Measurements from ENCODE around the gene PDE3B.
"Not testable (repeated sequence)": the region's sequence is repeated elsewhere in the genome, so short reads cannot be mapped to it uniquely, and the experiment has no call there.

PDE3B gene

DNA sequence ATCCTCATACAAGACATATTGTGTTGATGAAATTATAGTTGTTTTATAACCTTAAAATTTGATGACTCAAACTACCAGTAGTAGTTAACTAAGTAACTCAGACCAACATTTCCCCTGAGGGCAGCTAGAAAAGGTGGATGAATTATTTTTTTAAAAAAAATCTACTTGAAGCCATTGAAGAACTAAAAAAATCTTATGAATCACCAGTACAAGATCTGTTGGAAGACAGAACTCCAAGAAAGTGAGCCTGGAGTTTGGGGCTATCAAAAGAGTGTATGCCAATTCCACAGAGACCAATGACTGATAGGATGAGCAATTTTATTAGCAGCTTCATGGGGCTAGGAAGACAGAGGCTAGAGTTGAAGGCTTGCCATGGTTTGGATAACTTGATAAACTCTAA is 176.0 kb downstream of the PDE3B start:
- DNase-seq = no peak

DNA sequence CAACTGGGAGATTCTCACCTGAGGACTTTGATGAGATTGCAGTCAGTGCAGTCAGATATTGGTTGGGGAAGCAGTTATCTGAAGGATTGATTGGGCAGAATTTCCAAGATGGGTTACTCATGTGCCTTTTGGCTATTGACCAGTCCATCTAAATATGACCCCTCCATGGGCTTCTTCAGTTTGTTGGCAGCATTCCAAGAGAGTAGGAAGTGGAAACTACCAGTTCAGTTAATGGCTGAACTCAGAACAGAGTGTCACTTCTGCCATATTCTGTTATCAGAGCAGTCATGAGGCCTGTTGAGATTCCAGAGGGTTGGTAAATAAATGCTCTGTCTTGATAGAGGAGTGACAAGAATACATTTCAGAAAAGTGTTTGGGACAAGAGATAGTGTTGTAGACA is 177.4 kb downstream of the PDE3B start:
- DNase-seq = no peak

DNA sequence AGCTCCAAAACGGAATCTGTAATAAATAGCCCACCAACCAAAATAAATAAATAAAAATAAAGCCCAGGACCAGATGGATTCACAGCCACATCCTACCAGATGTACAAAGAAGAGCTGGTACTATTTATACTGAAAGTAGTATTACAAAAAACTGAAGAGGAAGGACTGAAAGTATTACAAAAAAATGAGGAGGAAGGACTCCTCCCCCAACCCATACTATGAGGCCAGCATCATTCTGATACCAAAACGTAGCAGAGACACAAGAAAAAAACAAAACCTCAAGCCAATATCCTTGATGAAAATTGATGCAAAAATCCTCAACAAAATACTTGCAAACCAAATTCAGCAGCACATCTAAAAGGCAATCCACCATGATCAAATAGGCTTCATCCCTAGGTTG is 183.0 kb downstream of the PDE3B start:
- no peak for DNase-seq

DNA sequence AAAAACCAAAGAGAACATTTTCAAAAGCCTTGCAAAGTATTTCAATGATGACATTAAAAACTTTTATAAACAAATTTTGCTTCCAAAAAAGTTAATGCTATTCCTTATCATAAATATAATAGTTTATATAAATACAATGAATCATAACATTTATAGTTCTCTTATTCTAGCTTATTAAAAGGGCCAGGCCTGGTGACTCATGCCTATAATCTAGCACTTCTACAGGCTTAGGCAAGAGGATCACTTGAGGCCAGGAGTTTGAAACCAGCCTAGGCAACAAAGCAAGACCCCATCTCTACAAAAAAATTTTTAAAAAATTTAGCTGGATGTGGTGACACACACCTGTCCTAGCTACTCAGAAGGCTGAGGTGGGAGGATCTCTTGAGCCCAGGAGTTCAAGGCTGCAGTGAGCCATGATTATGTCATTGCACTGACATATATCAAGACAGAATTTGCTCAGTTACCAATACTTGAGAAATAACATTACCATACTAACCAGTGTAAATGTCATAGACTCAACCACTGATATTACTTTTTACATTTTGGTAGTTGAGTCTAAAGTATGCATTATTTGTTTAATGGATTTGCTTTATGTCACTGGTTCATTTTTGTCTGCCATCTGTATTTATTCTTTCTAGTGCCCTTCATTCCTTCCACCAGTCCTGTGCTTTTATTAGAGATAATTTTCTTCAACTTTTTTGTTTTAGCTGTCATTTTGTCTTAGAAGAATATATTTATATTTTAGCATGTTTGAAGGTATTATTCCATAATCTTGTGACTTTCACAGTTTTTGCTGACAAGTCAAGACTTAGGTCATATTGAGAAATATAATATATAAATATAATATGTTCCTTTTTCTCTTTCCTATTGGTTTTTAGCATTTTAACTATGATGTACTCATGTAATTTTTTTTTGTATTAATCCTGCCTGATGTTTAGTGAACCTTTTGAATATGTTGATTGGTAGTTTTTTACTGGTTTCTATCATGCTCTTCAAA is 192.2 kb downstream of the PDE3B start:
- DNase-seq = no peak

DNA sequence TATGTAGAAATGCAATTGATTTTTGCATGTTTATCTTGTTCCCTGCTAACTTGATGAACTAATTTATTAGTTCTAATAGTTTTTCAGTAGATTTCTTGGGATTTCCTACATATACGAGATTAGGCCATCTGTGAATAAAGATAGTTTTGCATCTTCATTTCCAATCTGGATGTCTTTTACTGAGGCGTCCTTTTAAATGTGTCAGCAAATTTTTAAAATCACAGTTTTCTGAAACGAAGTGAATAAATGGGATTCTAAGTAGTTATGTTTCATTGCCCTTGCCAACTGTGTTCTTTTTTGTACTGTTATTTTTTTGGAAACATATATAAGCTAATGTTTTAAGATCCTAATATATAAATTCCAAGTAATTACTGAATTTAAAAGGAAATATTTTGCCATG is 198.4 kb downstream of the PDE3B start:
- no peak for DNase-seq

DNA sequence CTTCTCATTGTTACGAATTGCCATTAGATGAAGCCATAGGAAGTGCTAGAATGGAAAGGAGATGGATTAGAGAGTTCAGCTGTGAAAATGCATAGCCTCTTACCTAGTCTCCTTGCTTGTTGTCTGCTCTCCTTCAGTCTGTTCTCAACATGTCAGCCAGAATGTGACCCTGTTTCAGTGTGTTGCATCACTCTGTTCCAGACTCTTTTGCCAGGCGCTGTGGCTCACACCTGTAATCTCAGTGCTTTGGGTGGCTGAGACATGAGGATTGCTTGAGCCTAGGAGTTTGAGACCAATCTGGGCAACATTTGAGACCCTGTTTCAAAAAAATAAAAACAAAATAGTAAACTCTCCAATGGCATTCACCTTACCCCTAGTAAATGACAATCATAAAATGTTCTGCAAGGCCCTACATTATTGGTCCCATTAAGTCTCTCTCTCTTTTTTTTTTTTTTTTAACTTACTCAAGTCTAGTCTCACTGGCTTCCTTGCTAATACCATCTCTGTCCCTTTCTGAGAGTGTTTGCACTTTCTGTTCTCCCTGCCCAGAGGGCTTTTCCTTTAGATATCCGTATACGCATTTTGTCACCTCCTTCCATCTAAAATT is 209.1 kb downstream of the PDE3B start:
- DNase-seq = no peak

DNA sequence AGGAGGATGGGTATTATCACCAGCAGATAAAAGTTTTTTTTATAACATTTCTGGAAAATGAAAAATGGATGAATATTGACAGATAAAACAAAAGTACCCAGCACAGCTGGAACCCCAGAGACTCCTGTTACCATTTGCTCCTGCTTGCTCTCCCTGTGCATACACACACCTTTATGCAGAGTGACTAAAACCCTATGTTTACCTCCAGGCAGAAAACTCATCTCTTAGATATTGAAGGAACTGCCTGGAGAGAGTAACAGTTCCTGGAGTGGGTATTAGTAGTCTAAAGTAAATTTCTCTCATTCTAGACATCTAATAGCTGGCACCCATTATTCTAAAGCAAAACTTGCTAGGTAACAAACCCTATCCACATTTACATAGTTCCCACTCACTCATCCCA is 210.5 kb downstream of the PDE3B start:
- no peak for DNase-seq

DNA sequence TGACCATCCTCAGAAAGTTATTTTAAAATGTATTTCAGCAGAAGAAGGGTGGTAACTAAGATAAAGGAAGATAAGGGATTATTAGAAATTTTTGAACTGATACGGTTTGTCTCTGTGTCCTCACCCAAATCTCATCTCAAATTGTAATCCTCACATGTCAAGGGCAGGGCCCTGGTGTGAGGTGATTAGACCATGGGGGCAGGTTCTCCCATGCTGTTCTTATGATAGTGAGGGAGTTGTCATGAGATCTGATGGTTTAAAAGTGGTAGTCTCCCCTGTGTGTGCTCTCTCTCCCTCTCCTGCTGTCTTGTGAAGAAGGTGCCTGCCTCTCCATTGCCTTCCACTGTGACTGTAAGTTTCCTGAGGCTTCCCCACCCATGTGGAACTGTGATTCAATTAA is 212.3 kb downstream of the PDE3B start:
- no peak for DNase-seq

DNA sequence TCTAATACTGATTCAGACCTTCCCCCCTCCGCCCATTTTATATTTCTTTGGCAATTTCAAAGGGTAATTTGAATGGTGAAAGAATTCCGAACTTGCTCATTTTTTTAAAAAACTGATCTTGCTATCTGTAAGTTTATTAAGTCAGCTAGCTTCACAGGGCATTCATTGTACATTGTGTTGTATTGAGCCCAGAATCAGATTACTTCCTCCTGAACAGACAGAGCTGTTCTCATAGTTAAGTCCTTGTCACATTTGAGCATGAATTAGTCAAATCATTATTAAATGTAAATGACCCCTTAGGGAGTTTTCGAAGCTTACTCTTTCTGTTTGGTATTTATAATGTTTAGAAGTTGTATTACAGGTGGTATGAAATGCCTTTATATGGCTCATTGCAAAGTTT is 214.0 kb downstream of the PDE3B start:
- DNase-seq = no peak

DNA sequence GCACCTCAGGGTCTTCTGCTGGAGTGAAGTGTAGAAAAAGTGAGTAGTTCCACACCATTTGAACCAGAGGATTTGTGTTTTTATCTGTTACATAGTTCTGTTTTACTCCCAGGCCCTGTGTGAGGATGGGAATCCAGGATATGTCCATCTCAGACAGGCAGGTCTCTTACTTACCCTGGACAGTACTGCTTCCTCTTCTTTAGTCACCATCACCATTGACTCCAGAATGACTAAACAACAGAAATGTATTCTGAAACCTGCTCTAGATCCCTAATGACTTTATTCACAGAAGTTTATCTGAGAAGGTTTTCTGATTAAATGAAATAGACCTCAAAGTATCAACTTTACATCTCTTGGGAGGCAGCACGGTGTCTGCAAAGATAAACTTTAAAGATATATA is 214.8 kb downstream of the PDE3B start:
- no peak for DNase-seq

DNA sequence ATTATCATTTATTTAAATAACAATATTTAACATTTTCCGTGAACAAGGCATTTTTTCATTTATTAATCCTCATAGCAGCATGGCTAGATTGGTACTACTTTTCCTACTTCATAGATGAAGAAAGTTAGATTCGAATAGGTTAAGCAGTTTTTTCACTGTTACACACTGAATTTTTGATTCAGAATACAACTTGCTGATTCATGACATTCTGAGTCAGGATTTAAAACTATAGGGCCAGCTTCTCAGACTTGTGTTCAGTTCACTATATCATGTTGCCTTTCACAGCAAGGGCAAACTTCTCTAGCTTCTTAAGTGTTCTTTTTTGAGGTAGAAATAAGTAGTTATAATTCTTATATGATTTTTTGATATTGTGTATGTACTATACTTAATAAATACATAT is 216.9 kb downstream of the PDE3B start:
- no peak for DNase-seq

DNA sequence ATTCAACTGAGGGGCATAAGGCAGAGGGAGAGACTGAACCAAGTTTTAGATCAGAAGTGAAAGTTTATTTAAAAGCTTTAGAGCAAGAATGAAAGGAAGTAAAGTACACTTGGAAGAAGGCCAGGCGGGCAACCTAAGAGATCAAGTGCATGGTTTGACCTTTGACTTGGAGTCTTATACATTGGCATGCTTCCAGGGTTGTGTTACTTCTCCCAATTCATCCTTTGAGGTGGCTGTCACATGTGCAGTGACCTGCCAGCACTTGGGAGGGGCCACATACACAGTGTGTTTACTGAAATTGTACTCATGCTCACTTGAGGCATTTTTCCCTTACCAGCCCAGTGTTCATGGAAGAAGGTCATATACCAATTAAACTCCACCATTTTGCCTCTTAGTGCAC is 218.1 kb downstream of the PDE3B start:
- no peak for DNase-seq

DNA sequence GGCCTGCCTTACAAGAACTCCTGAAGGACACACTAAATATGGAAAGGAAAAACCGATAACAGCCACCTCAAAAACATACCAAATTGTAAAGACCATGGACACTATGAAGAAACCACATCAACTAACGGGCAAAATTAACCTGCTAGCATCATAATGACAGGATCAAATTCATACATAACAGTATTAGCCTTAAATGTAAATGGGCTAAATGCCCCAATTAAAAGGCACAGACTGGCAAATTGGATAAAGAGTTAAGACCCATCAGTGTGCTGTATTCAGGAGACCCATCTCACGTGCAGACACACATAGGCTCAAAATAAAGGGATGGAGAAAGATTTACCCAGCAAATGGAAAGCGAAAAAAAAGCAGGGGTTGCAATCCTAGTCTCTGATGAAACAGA is 220.2 kb downstream of the PDE3B start:
- DNase-seq = not testable (repeated sequence)

DNA sequence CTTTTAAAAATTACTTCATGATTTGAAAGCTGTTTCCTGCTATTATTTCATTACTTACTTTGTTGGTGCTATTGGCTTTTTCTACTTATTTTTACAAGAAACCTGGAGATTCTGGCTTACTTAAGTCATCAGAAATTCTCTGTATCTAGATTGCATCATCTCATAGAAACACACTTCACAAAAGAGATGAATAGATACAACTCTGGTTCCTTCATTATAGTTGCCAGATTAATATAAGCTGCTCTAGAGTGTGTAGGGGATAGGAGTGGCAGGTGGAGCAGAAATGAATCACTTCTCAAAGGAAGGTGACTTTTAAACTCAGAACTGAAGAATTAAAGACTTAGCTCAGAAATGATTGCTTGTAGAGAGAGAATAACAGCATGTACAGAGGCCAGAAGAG is 228.4 kb downstream of the PDE3B start:
- DNase-seq = no peak

DNA sequence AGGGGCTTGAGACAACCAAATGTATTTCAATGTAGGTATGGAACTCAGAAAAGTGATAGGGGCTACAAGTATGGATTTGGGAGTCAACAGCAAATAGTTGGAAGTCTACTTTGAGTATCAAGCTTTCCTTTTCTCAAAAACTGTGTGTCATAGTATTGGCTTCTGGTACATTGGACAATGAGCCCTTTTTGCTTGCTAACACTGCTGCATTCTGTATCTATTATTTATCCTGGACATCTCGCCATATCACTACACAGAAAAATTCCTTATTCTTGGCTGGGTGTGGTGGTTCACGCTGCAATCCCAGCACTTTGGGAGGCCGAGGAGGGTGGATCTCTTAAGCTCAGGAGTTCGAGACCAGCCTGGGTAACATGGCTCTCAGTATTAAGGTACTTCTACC is 230.0 kb downstream of the PDE3B start:
- DNase-seq = no peak

DNA sequence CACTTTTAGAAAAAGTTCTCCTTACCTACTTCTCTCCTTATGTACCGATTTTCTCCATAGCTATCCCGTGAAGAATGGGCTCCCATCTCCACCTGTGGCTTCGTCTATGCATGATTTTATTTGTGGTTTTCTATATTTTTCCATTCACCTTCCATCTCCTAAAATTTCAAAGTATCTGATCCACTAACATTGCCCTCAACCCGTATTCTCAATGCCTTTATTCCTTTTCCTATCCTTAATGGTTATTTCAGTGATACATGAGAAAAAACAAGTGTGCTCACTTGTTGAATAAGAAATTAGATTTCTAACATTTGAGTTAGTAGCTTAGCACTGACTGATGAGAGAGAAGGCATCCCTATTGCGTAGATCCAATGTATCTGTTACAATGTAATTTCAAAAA is 231.6 kb downstream of the PDE3B start:
- no peak for DNase-seq

DNA sequence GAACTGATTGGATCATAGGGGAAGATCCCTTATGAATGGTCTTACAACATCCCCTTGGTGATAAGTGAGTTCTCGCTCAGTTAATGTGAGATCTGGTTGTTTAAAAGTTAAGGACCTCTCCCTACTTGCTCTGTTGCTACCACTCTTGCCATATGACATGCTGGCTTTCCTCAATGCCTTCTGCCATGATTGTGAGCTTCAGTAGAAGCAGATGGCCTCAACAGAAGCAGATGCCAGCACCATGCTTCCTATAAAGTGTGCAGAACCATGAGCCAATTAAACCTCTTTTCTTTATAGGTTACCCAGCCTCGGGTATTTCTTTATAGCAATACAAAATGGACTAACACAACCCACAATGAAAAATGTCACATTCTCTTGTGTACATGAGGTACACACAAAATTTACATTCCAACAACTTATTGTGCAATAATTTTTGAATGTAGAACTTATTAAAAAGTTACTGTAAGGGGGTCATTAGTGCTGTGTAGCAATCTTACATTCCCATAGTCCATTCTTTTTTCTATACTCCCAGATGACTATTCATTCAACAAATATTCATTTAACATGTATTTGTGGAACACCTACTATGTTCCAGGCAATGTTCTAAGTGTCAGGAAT is 238.1 kb downstream of the PDE3B start:
- DNase-seq = no peak

DNA sequence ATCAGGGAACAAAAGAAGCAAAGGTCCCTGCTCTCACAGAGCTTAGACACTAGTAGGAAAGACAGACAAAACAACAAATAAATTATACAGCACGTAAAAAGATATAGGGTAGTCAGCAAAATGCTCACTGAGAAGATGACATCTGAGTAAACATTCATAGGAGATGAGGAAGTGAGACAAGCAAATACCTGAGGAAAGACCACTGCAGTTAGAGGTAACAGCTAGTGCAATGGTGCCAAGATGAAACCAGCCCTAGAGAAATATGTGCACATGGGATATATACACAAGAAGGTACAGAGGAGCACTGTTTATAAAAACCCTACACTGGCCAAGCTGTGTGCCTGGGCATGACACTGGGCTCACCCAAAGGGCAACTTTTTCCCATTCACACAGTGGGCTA is 238.6 kb downstream of the PDE3B start:
- DNase-seq = no peak

DNA sequence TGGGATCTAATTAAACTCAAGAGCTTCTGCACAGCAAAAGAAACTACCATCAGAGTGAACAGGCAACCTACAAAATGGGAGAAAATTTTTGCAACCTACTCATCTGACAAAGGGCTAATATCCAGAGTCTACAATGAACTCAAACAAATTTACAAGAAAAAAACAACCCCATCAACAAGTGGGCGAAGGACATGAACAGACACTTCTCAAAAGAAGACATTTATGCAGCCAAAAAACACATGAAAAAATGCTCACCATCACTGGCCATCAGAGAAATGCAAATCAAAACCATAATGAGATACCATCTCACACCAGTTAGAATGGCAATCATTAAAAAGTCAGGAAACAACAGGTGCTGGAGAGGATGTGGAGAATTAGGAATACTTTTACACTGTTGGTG is 240.1 kb downstream of the PDE3B start:
- DNase-seq = not testable (repeated sequence)

DNA sequence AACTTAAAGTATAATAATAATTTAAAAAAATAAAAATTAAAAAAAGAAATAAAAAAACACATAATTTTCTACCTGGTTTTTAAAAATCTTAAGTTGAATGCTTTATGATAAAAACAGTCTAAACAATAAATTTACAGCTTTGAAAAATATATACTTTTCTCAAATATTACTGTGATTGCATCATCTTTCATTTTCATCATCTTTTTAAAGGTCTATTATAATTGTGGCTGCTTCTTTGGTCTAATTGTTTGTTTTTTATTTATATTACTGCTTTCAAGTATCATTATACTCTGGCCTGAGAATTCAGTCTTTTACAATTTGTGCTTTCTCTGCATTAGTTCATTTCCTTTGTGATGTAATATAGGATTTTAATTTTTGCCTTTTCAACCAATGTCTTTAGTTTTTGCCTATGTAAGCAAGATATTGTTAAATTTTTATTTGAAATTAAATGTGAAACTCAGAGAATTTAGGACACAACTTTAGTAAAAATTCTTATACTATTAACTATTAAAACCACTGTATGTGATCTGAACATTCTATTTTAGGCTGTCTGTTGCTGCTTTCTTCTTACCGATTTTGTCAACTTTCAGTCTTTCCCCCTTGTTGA is 241.2 kb downstream of the PDE3B start:
- no peak for DNase-seq

DNA sequence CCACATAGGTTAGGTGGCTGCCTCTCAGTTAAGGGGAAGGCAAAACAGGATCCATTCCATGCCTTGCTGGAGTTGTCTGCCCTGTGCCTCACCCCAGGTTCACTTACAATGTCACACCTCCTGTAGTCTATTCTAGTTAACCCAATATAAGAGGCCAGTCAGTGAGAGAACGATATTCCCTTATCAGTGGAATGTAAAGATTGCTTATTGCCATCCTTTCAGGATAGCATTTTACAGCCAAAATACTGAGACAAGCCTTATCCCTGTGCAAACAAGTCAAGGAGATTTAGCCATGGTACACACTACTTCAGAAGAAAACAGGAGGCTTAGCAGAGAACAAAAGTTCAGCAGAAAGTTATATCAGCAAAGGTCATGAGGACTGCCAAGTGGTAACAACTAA is 242.9 kb downstream of the PDE3B start:
- DNase-seq = no peak

DNA sequence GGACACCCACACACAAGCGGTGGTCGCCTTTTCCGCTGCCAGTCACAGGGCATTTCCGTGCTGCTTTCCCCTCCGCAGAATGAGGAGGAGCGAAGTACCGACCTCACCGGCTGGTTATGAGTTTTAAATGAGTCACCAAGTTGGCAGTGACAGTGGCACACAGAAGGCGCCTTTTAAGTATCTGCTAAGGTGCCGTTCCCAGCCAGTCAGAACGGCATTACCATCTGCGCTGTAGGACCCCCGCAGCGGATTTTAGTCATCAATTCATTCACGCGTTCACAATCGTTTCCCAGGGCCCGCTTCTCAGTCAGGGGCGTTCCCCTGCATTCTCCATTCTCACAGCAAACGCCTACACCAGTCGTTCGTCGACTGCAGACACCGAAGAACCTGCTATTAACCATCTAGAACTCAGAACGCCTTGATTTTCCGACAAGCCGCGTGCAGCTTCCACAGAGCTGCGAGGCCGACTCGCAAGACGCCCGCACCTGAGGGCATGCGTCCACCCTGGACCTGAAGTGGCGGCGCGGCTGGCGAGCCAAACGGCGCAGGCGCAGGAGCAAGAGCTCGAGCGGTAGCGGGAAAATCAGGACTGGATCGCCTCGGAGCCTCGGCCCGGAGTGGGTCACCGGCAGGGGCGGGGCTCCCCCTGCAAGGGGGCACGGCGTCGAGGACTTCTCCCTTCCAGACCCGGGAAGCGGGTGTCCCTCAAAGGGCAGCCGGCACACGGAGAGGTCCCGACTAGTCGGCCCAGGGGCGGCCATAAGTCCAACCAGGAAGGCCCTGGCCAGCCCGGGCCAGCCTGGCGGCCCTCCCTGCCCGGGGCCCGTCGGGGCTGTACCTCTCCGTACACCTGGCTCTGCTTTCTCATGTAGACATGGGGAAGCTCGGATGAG is 247.8 kb downstream of the PDE3B start:
- peak; percentile 85 for DNase-seq
